HG03175 (cell line): ENCODE measurements around the gene RECK.
A peak's percentile ranks its signal among the peaks of the same experiment; 100 is the strongest.
"Not testable (repeated sequence)": the region's sequence is repeated elsewhere in the genome, so short reads cannot be mapped to it uniquely, and the experiment has no call there.

ENCODE experiments used
- ATAC-seq: cut with Tn5 transposase; IDR thresholded peaks from one replicate; pipeline ENCODE4 v1.9.1; 2021; ENCODE audit warnings: mild to moderate bottlenecking, moderate library complexity; ENCODE audit not compliant: unreplicated experiment

RECK gene

GRCh38 chr9:36152741-36153438 lies 116.2 kb downstream of the RECK start:
- no peak for ATAC-seq

DNA sequence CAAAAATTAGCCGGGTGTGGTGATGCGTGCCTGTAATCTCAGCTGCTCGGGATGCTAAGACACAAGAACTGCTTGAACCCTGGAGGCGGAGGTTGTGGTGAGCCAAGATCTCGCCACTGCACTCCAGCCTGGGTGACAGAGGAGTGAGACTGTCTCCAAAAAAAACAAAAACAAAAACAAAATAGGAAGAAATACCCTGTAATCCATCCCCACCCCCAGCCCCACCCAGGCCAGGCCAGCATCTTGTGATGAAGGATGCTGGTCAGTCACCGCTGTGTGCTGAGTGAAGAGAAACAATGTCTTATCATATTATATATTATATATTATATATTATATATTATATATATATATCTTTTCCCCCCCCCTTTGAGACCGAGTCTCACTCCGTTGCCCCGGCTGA lies 117.0 kb downstream of the RECK start:
- ATAC-seq = no peak

GRCh38 chr9:36154331-36154952 lies 117.7 kb downstream of the RECK start:
- ATAC-seq = no peak

DNA sequence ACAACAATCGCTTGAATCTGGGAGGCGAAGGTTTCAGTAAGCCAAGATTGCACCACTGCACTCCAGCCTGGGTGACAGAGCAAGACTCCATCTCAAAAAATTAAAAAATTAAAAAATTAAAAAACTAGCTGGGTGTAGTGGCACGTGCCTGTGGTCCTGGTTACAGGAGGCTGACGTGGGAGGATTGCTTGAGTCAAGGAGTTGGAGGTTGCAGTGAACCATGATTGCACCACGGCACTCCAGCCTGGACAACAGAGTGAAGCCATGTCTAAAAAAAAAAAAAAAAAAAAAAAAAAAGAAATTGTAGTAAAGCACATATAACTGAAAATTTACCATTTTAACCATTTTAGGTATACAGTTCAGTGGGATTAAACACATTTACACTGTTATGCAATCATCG lies 119.4 kb downstream of the RECK start:
- no peak for ATAC-seq

DNA sequence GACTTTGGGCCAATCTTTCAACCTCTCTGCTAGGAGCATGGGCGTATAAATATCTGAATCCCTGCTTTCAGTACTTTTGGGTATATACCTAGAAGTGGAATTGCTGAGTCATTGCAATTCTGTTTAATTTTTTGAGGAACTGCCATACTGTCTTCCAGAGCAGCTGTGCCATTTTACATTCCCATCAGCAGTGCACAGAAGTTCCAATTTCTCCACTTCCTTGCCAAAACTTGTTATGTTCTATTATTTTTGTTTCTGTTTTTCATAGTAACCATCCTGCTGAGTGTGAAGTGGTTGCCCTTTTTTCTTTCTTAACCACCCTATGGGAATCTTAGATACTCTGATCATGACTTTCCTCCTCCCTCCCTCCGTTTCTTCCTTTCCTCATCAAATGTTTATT lies 121.4 kb downstream of the RECK start:
- ATAC-seq = no peak

DNA sequence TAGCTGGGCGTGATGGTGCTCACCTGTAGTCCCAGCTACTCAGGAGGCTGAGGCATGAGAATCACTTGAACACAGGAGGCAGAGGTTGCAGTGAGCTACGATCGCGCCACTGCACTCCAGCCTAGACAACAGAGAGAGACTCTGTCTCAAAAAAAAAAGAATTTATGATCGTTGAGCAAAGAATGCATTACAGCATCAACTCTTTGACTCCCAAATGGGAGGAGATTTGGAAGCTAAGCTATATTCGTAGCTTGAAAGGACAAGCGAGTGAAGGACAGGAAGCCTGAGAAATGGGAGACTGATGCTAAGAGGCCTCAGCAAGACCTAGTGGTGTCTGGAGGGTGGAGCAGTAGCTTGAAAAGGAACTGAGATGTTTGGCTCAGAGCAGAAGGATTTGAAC lies 122.2 kb downstream of the RECK start:
- ATAC-seq = no peak

GRCh38 chr9:36159509-36159908 lies 122.8 kb downstream of the RECK start:
- ATAC-seq = not testable (repeated sequence)

DNA sequence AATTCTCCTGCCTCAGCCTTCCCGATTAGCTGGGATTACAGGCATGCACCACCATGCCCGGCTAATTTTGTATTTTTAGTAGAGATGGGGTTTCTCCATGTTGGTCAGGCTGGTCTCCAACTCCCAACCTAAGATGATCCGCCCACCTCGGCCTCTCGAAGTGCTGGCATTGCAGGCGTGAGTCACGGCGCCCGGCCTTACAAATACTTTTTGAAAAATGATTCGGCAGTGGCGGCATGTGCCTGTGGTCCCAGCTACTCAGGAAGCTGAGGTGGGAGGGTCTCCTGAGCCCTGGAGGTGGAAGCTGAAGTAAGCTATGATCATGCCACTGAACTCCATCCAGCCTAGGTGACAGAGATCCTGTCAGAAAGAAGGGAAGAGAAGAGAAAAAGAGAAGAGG lies 123.4 kb downstream of the RECK start:
- ATAC-seq = not testable (repeated sequence)

- ATAC-seq = no peak
Observed at GRCh38 chr9:36161187-36161586, 124.5 kb downstream of the RECK start.

- no peak for ATAC-seq
Observed at GRCh38 chr9:36162211-36162738, 125.6 kb downstream of the RECK start.

DNA sequence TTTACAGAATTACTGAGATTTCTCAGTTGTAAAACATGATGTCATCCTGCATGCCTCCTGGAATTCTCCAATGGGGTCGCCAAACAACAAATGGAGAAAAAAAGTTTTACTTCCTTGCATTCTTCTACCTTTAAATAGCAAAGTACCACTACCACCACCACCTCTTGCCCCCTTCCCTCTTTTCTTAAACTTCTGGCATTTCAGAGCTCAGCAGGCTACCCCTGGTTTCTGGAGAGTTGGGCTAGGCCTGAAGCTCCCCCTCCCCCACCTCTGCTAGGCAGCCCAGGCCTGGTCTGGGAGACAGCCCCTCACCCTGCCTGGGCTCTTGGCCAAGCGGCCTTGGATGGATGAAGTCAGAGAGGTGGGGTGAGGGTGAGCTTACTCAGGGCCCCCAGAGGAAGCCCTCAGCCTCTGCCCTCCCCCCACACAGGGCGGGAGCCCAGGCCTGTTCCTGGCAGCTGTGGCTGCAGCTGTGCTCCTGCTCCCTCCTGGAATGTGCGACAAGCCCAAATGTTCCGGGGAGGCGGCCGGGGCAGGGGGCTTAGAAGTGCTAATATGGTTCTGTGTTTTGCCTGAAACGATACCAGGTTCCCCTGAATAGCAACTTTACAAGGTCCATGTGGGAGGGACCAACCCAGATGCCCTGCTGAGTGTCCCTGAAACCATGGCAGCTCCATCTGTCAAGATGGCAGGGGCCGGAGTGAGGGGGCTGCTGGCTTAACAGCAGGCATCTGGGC lies 126.5 kb downstream of the RECK start:
- no peak for ATAC-seq

GRCh38 chr9:36163786-36164170 lies 127.1 kb downstream of the RECK start:
- no peak for ATAC-seq

DNA sequence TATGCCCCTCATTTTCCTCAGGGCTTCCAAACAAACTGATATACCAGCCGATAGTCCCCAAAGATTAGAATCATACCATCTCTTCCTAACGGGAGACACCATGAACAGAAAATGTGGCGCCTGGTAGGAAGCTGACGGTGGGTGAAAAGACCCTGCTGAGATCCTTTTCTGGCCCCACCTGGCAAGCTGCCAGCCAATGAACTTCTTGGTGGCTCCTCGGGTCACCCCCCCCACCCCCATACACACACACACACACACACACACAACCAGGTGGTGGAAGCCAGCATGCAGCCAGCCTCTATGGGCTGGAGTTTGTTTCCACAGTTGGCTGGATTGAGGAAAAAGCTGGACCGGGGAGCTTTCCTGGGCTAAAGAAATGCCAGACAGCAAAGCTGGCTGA lies 127.7 kb downstream of the RECK start:
- no peak for ATAC-seq

DNA sequence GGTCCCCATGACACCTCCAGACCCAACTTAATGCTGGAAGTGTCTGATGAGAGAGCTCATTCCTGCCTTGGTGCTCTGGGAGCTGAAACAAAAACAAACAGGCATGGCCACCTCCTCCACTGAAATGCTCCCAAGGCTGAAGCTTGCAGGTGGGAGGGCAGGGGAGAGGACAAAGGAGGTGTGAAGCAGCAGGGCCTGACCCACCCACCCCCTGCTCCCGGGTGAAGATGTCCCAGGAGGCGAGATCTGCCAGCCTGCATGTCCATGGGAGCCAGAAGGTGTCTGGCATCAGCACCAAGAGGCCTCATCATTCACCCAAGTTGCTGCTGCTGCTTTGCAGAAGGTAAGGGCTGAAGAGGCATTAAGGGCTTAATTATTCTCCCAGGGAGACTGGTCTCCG lies 128.3 kb downstream of the RECK start:
- no peak for ATAC-seq

GRCh38 chr9:36165826-36166167 lies 129.1 kb downstream of the RECK start:
- no peak for ATAC-seq

DNA sequence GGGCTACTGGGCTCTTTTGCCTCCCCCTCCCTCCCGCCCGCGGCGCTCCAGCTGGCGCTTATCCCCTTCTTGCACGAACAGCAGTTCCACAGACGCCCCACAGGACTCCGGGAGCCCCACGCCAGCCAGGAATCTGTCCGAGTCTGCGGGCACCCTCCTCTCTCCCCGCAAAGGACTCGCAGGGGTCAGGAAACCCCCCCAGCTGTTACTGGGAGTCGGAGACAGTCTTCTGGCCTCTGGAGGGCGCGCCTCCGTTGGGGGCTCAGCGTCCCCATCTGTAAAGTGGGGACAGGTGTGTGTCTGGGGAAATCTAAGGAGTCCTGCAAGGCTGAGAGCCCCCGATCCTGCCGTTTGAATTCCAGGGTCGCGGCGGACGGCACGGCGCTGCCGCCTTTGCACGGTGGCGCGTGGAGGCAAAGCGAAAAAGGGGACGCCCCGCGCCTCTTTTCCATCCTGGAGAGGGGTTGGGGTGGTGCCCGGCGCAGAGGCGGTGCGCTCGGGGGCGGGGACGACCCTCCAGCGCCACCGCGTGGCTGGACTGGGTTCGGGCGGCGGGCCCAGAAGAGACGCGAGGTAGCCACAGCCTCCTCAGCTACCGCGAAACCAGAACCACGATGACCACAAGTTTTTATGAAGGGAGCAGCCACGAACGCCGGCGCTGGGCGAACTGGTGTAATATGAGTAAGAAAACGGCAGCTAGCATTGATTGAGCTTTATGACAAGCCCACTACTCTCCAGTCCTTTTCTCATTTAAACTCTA lies 129.6 kb downstream of the RECK start:
- peak; percentile 88 for ATAC-seq

DNA sequence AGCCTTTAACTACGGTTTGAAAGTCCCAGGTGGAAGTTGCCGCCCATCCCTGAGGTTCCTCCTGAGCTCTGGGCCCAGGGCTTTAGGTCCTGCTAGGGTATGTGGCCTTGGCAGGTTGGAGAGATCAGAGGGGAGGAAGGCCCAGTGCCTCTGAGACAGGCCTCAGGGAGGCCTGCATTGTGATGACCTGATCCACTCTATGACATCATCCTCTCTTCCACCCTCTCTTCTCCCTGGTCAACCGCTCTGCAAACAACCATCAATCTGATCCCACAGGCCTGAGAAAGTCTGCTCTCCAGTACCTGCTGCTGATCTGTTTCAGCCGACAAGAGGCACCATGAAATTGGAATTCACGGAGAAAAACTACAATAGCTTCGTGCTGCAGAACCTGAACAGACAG lies 132.5 kb downstream of the RECK start, which contains the start of gene CCIN:
Gene CCIN, plus strand, starts transcription at position 223 of the 400 bp plus-strand sequence. Its CDS starts 115 bp downstream, at position 338.
- no peak for ATAC-seq

DNA sequence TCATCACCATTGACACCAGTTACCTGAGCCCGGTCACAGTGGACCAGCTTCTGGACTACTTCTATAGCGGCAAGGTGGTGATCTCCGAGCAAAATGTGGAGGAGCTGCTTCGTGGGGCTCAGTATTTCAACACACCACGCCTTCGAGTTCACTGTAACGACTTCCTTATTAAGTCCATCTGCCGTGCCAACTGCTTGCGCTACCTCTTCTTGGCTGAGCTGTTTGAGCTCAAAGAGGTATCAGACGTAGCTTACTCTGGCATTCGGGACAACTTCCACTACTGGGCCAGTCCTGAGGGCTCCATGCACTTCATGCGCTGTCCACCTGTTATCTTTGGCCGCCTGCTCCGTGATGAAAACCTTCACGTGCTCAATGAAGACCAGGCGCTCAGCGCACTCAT lies 133.0 kb downstream of the RECK start:
- no peak for ATAC-seq

DNA sequence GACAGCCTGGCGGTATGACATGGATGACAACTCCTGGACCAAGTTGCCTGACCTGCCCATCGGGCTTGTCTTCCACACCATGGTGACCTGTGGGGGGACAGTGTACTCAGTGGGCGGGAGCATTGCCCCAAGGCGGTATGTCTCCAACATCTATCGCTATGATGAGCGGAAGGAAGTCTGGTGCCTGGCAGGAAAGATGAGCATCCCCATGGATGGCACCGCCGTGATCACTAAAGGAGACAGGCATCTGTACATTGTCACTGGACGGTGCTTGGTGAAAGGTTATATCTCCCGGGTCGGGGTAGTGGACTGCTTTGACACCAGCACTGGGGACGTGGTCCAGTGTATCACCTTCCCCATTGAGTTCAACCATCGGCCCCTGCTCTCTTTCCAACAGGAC lies 133.8 kb downstream of the RECK start:
- ATAC-seq = no peak

DNA sequence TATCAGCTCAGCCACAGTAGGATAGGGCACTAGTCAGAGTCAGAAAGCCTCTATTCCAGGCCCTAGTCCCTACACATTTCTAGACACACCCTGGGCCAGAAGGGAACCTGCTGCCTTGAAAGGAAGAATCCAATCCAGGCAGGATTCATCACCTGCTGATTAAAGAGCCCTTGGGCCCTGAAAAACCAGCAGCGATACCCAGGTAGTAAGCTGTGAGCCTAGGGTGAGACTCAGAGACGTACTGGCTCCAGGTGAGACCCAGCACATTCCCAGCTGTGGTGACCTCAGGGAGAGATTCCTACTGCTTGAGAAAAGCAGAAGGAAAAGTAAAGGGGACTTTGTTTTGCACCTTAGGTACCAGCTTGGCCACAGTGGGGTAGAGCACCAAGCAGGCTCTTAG lies 137.1 kb downstream of the RECK start:
- ATAC-seq = no peak
